NCI-H128 (cell line): ENCODE measurements around the gene KIF5A.
"Not testable (repeated sequence)": the region's sequence is repeated elsewhere in the genome, so short reads cannot be mapped to it uniquely, and the experiment has no call there.

Experiments used
- DNase-seq: peaks from one replicate; lab custom pipeline; 2025; ENCODE audit not compliant: unreplicated experiment; lab: John Stamatoyannopoulos, UW

Gene KIF5A

DNA sequence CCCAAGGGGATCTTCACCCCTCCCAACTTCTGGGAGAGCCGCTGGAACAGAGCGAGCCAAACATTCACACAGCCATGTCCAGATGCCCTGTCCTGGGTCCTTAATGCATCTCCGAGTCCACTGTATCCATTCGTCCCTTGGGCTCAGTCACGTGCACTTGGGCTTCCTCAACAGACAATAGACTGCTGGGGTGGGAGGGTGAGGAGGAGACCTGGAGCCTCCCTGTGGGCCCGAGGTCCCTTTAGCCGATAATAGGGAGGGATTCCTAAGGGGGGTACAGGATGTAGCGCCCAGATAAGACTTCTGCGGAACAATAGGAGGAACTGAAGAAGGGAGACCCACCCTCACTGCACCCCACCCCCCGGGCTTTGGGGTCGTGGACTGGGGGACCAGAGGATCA is 68.1 kb downstream of the KIF5A start:
- no peak for DNase-seq

DNA sequence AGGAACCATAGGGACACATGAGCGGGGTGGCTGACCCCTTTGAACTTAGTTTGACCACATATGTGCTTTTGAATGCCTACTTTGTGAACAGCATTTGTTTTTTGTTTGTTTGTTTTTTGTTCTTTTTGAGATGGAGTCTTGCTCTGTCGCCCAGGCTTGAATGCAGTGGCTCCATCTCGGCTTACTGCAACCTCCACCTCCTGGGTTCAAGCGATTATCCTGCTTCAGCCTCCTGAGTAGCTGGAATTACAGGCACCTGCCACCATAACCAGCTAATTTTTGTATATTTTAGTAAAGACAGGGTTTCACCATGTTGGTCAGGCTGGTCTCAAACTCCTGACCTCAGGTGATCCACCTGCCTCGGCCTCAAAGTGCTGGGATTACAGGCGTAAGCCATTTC is 68.6 kb downstream of the KIF5A start:
- DNase-seq, result not testable (repeated sequence)

DNA sequence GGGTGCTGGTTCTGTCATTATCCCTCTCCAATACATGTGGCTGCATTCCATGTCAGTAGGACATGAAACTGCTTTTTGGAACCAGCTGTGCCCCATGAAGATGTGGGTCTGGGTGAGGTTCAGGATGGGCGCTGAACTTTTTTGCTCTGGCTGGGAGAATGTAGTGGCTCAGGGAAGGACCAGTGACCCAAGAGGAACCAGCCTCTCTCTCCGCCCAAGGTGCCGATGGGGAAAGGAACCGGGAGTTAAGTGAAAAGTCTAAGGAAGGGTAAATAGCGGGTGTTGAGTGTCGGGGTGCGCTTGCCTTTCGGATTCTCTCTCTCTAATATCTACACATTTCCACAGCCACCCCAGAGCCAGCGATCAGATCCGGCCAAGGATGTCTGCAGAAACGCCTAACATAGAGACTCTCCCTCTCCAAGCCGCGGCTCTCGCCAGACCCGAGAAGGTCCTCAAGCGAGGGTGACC is 69.2 kb downstream of the KIF5A start:
- no peak for DNase-seq

DNA sequence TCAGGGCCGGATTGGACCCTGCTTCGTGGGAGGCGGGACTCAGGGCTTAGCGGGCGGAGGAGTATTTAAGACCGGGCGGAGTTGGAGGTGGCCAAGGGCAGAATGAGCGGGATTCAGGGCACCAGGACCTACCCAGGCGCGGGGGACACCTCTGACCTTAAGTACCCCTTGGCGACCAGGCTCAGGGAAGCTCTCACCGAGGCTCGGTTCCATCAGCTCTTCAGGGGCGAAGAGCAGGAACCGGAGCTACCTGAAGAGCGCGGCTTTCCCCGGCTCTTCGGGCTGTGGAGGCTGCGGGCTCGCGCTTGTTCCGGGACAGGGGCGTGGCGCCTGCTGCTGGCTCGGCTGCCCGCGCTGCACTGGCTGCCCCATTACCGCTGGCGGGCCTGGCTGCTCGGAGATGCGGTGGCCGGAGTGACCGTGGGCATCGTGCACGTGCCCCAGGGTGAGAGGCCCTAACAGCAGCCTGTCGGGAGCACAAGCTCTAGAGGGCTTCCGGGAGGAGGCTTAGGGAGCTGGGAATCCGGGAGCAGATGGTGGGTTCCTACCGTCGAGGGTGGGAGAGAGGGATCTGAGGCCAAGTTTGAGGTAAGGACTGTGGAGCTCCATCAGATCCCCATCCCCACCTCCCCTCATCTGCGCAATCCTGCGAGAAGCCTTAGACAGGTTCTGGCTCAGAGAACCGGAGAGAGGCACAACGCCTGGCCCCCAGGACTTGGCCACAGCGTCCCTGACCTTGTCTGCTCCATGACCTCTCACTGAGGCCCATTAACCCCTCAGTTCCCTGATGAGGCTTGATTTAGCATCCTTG is 69.8 kb downstream of the KIF5A start:
- no peak for DNase-seq

DNA sequence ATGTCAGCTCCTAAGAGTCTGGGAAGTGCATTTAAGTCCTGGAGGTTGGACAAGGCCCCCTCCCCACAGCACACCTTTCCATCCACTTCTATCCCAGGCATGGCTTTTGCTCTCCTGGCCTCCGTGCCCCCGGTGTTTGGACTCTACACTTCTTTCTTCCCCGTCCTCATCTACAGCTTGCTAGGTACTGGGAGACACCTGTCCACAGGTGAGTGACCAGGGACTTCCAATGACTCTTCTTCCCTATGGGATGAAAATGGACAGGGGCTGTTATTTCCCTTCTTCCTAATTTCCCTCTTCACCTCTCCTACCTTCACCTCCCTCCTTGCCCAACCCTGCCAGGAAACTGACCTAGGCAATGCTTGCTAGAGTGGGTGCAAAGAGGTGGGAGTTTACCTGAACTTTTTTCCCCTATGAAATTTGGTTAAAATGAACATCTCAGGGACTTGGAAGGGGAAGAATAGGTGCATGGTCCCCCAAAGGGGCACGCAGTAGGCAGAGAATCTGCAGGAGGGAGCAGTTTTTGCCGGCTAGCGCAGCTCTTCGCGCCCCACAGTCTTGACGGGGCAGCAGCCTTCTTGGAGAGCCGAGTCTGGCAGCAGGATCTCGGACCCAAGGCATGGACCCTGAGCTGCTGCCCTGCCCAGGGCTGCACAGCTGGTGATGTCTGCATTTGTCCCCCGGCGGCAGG is 70.5 kb downstream of the KIF5A start:
- no peak for DNase-seq

DNA sequence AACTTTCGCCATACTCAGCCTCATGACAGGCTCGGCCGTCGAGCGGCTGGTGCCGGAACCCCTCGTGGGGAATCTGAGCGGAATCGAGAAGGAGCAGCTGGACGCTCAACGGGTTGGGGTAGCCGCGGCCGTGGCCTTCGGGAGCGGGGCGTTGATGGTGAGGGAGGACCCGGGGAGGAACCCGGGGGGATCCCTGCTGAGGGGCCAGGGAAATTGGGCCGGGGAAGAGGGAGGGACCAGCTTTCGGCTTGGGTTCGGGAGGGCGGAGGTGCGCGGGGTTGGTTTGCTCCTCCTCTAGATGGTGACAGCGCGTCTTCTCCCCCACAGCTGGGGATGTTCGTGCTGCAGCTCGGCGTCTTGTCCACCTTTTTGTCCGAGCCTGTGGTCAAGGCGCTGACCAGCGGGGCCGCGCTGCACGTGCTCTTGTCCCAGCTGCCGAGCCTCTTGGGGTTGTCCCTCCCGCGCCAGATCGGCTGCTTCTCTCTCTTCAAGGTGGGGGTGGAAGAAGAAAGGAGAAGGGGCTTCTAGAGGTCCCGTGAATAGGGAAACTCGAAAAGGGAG is 71.2 kb downstream of the KIF5A start:
- DNase-seq, result no peak

DNA sequence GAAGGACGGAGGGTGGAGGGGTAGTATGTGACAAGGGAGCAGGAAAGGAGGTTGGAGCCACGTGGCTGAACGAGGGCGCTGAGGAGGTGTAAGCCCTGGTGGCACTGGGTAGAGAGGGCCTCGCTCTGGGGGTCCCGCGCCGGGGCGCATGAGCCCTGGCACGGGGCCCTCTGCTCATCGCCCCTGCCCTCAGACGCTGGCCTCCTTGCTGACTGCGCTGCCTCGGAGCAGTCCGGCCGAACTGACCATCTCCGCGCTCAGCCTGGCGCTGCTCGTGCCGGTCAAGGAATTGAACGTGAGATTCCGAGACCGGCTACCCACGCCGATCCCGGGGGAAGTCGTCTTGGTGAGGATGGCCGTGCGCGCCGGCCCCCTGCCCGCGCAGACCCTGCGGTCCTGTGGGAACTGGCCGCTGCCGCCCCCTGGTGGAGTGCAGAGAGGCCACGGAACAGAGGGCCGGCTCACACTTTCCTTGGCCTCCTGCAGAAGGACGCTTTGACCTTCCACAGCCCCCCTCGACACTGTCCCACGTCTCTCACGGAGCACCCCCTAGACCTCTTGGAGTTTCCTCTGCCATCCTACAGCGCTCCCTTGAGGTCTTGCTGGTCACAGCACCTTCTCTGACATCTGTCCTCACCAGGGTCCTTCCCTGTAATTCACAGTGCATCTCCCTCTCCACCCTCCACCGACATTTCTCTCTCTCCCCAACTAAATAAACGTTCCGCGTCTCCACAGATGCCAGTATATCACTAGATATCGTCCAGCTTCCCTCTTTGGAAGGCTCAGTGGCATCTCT is 71.9 kb downstream of the KIF5A start:
- DNase-seq, result no peak

DNA sequence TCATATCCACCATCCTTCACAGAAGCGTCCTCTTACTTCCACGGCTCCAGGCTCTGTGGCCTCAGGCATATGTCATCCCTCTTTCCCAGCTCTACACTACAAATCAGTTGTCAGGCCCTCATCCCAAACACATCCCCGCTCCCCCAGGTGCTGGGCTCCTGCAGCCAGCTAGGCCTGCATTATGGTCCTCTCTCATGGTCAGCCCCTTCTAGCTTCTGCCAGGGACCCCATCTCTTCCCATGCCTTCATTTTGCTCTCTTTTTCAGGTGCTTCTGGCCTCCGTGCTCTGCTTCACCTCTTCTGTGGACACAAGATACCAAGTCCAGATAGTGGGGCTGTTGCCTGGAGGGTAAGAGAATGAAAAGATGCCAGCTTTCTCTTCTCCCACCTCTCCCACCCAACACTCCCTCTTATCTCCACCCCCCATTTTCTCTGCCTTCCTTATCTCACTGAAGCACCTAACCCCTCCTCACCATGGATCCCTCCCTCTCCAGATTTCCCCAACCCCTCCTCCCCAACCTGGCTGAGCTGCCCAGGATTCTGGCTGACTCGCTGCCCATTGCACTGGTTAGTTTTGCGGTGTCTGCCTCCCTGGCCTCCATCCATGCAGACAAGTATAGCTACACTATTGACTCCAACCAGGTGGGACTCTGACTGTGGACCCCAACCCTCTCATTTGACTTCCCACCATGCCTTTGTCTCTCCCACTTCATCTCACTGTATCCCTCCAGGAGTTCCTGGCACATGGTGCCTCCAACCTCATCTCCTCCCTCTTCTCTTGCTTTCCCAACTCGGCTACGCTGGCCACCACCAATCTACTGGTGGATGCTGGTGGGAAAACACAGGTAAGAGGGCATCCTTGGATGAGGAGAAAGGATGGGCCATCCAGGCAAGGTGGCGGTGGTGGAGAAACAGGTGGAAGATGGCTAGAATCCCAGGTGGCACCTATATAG is 72.7 kb downstream of the KIF5A start:
- DNase-seq, result no peak

DNA sequence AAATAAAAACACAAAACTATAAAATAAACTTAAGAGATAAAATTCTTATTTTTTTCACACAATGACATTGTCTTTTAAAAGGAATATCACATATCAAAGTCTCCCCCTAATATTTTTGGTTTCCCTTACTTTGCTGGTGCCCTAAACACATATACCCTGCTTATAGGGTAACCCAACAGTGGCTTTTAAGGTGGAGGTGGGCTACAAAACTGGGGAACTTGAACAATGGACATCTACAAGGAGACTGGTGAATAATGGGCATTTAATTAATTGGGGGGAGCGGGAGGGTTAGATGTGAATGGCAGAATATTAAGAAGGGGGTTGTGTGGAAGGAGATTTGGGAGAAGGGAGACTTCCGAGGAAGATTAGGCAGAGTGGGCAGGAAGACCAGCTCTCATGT is 73.5 kb downstream of the KIF5A start:
- DNase-seq, result no peak

DNA sequence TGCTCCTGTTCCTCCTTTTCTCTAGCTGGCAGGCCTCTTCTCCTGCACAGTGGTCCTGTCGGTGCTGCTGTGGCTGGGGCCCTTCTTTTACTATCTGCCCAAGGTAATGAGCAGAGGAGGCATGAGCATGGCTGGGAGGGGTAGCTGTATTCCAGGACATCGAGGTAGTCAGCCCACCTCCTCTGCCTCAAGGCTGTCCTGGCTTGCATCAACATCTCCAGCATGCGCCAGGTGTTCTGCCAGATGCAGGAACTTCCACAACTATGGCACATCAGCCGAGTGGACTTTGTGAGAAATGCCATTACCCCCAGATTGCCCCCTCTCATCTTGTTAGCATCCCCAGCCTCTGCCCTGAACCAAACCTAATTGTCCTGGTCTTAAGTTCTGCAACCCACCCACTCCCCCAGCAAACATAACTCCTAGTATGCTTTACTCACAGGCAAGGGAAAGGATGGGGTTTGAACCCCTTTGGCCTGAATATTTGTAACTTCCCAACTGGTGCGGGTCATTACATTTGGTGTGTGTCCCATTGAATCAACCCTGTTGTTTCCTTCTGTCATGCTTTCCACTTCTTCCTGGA is 74.1 kb downstream of the KIF5A start:
- DNase-seq, result no peak

DNA sequence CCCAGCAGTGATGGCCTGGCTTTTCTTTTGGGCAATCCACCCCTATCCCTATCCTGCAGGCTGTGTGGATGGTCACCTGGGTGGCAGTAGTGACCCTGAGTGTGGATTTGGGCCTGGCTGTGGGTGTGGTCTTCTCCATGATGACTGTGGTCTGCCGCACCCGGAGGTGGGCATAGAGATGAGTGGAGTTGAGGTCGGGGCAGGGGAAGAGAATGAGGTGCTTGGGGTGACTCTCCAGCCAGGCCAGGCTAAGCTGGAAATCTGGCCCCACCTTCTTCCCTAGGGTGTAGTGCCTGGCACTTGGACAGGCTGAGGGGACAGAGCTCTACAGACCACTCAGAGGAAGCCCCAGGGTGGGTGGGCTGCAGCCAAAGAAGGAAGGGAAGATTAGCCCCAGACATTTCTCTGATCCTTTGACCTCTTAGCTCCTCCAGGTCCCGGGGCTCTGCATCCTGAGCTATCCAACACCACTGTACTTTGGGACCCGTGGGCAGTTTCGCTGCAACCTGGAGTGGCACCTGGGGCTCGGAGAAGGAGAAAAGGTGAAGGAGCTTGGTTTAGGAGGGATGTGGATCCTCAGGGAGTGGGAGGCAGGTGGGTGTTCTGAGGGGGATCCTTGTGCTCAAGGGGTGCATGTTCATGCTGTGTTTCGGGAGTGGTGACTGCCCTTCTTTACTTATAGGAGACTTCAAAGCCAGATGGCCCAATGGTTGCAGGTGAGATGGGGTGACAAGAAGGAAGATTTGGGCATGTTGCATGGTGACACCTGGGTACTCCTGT is 74.8 kb downstream of the KIF5A start:
- DNase-seq, result no peak

DNA sequence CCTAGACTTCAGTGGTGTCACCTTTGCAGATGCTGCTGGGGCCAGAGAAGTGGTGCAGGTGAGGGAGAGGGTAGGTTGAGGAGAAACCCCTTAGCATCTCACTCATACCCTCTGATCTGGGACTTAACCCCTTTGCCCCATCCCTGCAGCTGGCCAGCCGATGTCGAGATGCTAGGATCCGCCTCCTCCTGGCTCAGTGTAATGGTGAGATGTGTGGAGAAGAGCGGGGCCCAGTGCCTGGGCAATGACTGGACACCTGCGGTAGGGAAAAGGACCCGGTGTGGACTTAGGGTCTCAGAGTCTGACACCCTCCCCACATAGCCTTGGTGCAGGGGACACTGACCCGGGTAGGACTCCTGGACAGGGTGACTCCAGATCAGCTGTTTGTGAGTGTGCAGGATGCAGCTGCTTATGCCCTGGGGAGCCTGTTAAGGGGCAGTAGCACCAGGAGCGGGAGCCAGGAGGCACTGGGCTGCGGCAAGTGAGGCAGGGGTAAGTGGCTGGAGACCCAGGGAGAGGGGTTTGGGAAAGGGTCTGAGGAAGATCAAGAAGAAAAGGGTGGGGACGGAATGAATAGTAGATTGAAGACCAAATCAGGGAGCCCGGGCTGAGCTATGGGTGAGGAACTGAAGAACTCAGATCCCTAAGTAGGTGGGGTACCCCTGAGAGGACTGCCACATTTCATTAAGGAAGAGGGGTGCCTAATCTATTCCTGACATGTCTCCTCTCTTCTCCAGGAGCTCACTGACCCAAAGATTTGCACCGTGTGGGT is 75.6 kb downstream of the KIF5A start:
- DNase-seq, result no peak

DNA sequence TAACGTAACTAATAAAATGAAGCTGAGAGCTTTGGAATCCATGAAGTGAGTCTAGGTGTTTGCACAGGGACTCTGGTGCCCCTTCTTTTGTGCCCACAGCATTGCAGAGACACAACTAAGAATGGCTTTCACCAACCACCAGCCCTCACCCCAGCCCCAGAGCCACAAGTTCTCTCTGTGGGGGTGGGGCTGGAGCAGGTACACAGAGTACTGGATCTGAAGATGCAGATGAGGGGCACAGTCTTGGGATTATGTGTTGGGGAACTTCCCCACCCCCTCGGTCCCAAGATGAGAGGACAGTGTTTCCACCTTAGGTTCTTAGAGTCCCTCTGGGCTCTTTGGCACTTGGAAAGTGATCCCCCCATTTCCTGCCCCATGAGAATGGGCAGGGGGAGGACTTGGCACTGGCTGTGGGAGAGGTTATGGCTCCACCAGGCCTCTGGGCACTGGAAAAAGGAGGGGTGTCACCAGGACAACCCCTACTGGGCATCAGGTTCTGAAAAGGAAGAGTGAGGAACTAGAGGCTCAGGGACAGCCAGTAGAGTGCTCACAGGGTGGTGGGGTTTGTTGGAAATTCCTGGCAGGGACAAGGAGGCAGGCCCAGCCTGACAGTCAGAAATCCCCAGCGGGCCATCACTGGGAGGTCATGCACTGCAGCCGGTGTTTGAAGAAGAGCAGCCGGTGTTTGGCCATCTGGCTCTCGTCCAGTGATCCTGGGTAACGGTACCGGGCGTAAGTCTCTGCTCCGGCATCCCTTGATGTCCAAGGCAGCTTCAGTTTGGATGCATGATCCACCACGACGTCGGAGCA is 76.5 kb downstream of the KIF5A start:
- no peak for DNase-seq

DNA sequence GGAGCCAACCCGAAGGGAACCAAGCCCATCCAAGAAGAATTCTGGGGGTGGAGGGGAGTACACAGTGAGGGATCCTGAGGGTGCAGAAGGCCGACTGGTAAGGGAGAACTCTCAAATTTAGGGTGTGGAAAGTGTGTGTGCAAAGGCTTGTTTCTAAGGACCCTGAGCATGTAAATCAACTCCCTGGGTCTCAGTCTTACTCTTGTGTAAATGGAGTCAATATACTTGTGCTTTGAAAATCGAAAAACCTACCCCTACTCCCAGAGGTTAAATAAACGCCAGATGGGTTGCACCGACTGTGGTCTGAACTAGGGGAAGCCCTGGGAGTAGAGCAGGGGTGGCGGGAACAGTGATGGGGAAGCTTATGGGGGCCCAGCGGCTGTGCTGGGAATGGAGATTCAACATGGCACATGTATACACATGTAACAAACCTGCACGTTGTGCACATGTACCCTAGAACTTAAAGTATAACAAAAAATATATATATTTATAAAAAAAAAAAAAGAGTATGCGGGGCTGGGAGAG is 77.1 kb downstream of the KIF5A start:
- no peak for DNase-seq

DNA sequence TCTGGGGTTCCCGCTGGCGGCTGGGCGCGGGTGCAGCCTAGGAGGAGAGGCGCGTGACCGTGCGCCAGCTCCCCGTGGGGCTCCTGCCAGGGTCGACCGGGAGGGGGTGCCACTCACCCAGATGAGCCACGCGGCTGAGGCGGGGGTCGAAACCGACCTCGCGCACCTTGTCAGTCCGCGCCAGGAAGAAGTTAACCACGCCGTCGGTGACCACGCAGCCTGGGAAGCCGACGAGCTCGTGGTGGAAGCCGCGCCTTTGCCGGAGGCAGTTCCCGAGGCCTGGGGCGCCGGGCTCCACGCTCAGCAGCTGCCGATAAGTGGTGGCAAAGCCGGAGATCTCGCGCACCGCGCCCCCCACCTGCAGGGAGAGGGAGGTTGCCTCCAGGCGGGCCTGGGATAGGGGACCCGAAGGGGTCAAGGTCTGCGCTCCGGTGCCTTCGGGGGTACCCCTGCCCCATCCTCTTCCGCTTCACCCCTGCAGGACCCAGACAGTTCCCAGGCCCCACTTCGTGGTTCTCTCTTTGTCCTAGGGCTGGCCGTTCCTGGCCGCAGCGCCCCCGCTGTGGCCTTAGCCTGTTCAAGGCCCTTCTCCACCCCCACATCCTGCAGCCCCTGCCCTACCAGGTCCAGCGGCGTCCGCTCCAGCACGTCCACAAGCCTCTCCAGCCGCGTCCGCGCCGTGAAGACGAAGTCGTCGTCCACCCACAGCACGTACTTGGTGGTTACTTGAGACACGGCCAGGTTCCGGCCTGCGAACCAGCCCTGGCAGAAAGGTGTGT is 77.8 kb downstream of the KIF5A start:
- no peak for DNase-seq
